GM23338 (cell line): ENCODE data around the gene IGSF5. TPM values are rescaled to one million over a fixed set of nuclear protein-coding genes. Genes with fewer than 3 reads are reported as not detected.

Source experiments
- ATAC-seq: fragments of 200-7000 bp; cut with Tn5 transposase; 3 replicates; pipeline ENCODE4 v1.9.1; 2020
- DNase-seq: peaks from one replicate; pipeline ENCODE4 v3.0.0-alpha.2; 2015; ENCODE audit warnings: low spot score
- H2AFZ ChIP-seq: fragments of 200-600 bp; sonication (generic); 2 replicates; pipeline ENCODE4 v1.8.0; 2016; ENCODE audit warnings: antibody characterized with exemption, mild to moderate bottlenecking, moderate library complexity
- H3F3A ChIP-seq: fragments of 200-600 bp; sonication (generic); replicated peaks from 2 replicates; pipeline ENCODE4 v1.8.0; 2017; ENCODE audit warnings: antibody characterized with exemption, mixed run types, low read depth
- H3K27ac ChIP-seq: fragments of 200-600 bp; sonication (generic); 2 replicates; pipeline ENCODE4 v1.6.1; 2016; ENCODE audit warnings: low read depth
- H3K27me3 ChIP-seq: fragments of 200-600 bp; sonication (generic); 2 replicates; pipeline ENCODE4 v1.8.0; 2016; ENCODE audit warnings: mild to moderate bottlenecking, mixed run types, moderate library complexity; ENCODE audit not compliant: insufficient read depth
- H3K36me3 ChIP-seq: fragments of 200-600 bp; sonication (generic); 2 replicates; pipeline ENCODE4 v1.8.0; 2016; ENCODE audit warnings: mild to moderate bottlenecking; ENCODE audit not compliant: insufficient read depth
- H3K4me1 ChIP-seq: fragments of 200-600 bp; sonication (generic); 2 replicates; pipeline ENCODE4 v1.8.0; 2016; ENCODE audit warnings: mild to moderate bottlenecking, moderate library complexity; ENCODE audit not compliant: insufficient read depth
- H3K4me2 ChIP-seq: fragments of 200-600 bp; sonication (generic); 2 replicates; pipeline ENCODE4 v1.7.1; 2017; ENCODE audit warnings: mixed run types
- H3K4me3 ChIP-seq: fragments of 200-600 bp; sonication (generic); 2 replicates; pipeline ENCODE4 v1.6.1; 2016; ENCODE audit warnings: mixed run types
- H3K79me2 ChIP-seq: fragments of 200-600 bp; sonication (generic); replicated peaks from 2 replicates; pipeline ENCODE4 v1.8.0; 2017; ENCODE audit warnings: mild to moderate bottlenecking; ENCODE audit not compliant: insufficient read depth
- H3K9me2 ChIP-seq: fragments of 200-600 bp; sonication (generic); 2 replicates; pipeline ENCODE4 v1.8.0; 2017; ENCODE audit not compliant: insufficient read depth
- H4K20me1 ChIP-seq: fragments of 200-600 bp; sonication (generic); replicated peaks from 2 replicates; pipeline ENCODE4 v1.8.0; 2017; ENCODE audit warnings: mild to moderate bottlenecking; ENCODE audit not compliant: insufficient read depth
- H3K27ac Mint-ChIP-seq: 2 replicates; pipeline ENCODE4 v1.8.0; 2020; ENCODE audit warnings: inconsistent platforms, mild to moderate bottlenecking, moderate library complexity, mixed read lengths
- H3K27me3 Mint-ChIP-seq: 3 replicates; pipeline ENCODE4 v1.8.0; 2022; ENCODE audit warnings: low read depth, mild to moderate bottlenecking, moderate library complexity, mixed read lengths, inconsistent platforms; ENCODE audit not compliant: insufficient read depth, poor library complexity
- H3K36me3 Mint-ChIP-seq: 3 replicates; pipeline ENCODE4 v1.8.0; 2021; ENCODE audit warnings: low read depth, mild to moderate bottlenecking, inconsistent platforms, moderate library complexity, mixed read lengths
- H3K4me1 Mint-ChIP-seq: 3 replicates; pipeline ENCODE4 v1.8.0; 2020; ENCODE audit warnings: mild to moderate bottlenecking, inconsistent platforms, mixed read lengths
- H3K4me3 Mint-ChIP-seq: 3 replicates; pipeline ENCODE4 v1.8.0; 2021; ENCODE audit warnings: moderate library complexity, mild to moderate bottlenecking, inconsistent platforms, mixed read lengths
- H3K9me3 Mint-ChIP-seq: 3 replicates; pipeline ENCODE4 v1.8.0; 2020; ENCODE audit warnings: moderate library complexity, mild to moderate bottlenecking, inconsistent platforms, mixed read lengths
- JUNB ChIP-seq: IDR thresholded peaks from one replicate; pipeline ENCODE4 v1.6.1; 2016; ENCODE audit warnings: antibody characterized with exemption; ENCODE audit not compliant: unreplicated experiment
- polyA plus RNA-seq: library from polyadenylated mRNA; unstranded; fragments of >200 nt; fragmentation: Nextera tagmentation; extraction: Ambion mirVana; gene quantifications from 2 replicates; pipeline ENCODE4 v1.2.1, GENCODE V29; 2016
- total RNA-seq: library from RNA; depleted of rRNA; stranded (reverse); fragments of >200 nt; shearing (Covaris generic); gene quantifications from 2 replicates; pipeline ENCODE4 v1.2.3, GENCODE V29; 2014
- TF ChIP-seq, protein P1 (sequence below): IDR thresholded peaks from one replicate; pipeline ENCODE4 v1.6.1; 2018; ENCODE audit warnings: antibody characterized with exemption; ENCODE audit not compliant: unreplicated experiment
- TF ChIP-seq, protein P2 (sequence below): IDR thresholded peaks from 2 replicates; pipeline ENCODE4 v1.6.1; 2016; ENCODE audit warnings: antibody characterized with exemption

IGSF5 gene
- total and polyA plus RNA-seq, 2 experiments from 2014 or later, result 4.4 to 10.1 TPM

DNA sequence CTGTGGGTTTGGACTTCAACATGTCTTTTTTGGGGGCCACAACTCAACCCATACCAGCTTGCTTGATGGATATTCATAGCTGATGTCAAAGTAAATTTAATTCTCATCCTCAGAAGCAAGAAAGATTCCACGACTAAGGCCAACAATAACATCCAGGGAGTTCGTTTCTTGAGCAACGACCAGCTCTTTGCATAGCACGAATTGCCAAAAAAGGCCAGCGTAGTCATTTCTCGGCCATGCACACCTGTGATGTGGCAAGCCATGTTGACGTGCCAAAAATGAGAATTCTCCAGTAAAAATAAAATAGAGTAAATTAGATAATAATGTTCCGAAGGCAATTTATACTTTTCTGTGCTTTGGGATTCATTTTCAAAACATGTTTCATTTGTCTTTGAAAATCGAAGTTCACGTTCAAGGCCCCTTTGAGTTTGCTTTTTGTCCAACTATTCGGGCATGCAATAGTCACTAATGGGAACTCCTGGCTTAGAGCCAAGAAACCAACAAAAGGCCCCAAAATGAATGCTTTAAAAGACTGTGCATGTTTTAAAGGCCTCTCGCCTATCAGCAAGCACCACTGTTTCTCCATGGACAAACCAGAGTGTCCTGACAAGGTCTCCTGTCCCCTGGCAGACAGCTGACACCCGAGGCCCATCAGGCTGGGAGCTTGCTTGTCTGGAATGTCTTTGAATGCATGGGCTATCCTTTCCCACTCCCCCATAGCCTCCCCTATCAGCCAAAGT, 14.4 kb upstream of the IGSF5 start:
- DNase-seq (no peak), ATAC-seq (no peak)
- Histone ChIP-seq H3K4me1 (no peaks in the 10 kb centered on the region; the same call in 1 of the 2 replicates), H3K4me2 (no peak overlapping the region), H3F3A (no peaks in the 10 kb centered on the region), H3K36me3 (no peaks in the 10 kb centered on the region), H4K20me1 (no peaks in the 10 kb centered on the region), H3K27ac (no peak overlapping the region), H3K4me3 (no peak overlapping the region), H2AFZ (no peak overlapping the region), H3K27me3 (no peaks in the 10 kb centered on the region), H3K9me2 (no peaks in the 10 kb centered on the region), H3K79me2 (0 out of 2 replicates have a peak, but pooled peaks cover 3% of the 10 kb centered on the region)
- peaks cover 32% of the 10 kb centered on the region for H3K36me3 Mint-ChIP-seq
- peaks cover 5% of the 10 kb centered on the region for H3K4me1 Mint-ChIP-seq
- no peaks in the 10 kb centered on the region for H3K27me3 Mint-ChIP-seq
- H3K4me3 Mint-ChIP-seq, result no peak overlapping the region
- TF ChIP-seq, protein P1, sequence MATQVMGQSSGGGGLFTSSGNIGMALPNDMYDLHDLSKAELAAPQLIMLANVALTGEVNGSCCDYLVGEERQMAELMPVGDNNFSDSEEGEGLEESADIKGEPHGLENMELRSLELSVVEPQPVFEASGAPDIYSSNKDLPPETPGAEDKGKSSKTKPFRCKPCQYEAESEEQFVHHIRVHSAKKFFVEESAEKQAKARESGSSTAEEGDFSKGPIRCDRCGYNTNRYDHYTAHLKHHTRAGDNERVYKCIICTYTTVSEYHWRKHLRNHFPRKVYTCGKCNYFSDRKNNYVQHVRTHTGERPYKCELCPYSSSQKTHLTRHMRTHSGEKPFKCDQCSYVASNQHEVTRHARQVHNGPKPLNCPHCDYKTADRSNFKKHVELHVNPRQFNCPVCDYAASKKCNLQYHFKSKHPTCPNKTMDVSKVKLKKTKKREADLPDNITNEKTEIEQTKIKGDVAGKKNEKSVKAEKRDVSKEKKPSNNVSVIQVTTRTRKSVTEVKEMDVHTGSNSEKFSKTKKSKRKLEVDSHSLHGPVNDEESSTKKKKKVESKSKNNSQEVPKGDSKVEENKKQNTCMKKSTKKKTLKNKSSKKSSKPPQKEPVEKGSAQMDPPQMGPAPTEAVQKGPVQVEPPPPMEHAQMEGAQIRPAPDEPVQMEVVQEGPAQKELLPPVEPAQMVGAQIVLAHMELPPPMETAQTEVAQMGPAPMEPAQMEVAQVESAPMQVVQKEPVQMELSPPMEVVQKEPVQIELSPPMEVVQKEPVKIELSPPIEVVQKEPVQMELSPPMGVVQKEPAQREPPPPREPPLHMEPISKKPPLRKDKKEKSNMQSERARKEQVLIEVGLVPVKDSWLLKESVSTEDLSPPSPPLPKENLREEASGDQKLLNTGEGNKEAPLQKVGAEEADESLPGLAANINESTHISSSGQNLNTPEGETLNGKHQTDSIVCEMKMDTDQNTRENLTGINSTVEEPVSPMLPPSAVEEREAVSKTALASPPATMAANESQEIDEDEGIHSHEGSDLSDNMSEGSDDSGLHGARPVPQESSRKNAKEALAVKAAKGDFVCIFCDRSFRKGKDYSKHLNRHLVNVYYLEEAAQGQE, result no peak
- TF ChIP-seq JUNB, result no peak
- no peak overlapping the region for H3K27ac Mint-ChIP-seq
- no peaks in the 10 kb centered on the region; the same call in 2 of the 3 replicates for H3K9me3 Mint-ChIP-seq

DNA sequence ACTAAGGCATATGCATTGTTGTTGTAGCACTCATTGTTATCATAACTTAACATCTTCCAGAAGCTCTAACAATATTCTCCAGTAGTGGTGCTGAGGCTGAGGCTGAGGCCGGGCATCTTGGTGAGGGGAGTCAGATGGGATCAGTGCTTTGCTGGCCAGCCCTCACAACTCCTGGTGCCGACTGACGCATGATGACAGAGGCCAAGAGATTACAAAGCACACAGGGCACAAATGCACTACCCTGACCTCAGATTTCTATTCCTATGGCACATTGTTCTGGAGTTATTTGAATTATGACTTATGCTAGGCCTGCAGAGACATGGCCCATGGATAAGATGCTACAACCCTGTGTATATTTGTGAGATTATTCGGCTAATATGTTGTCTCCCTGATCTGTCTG, 8.3 kb upstream of the IGSF5 start:
- Histone ChIP-seq H3K9me2 (no peaks in the 10 kb centered on the region), H3K4me2 (no peak overlapping the region), H3K27ac (no peak overlapping the region), H3K36me3 (no peaks in the 10 kb centered on the region), H3K79me2 (no peaks in the 10 kb centered on the region), H2AFZ (no peak overlapping the region), H3K4me3 (no peak overlapping the region), H3K27me3 (no peaks in the 10 kb centered on the region), H3F3A (no peaks in the 10 kb centered on the region), H3K4me1 (no peaks in the 10 kb centered on the region), H4K20me1 (no peaks in the 10 kb centered on the region)
- ATAC-seq (no peak), DNase-seq (no peak)
- H3K4me3 Mint-ChIP-seq, result no peak overlapping the region
- H3K4me1 Mint-ChIP-seq, result no peaks in the 10 kb centered on the region; the same call in 2 of the 3 replicates
- peaks cover 5% of the 10 kb centered on the region for H3K9me3 Mint-ChIP-seq
- H3K36me3 Mint-ChIP-seq, result peaks cover 10% of the 10 kb centered on the region
- no peak overlapping the region for H3K27ac Mint-ChIP-seq
- TF ChIP-seq, protein P2, sequence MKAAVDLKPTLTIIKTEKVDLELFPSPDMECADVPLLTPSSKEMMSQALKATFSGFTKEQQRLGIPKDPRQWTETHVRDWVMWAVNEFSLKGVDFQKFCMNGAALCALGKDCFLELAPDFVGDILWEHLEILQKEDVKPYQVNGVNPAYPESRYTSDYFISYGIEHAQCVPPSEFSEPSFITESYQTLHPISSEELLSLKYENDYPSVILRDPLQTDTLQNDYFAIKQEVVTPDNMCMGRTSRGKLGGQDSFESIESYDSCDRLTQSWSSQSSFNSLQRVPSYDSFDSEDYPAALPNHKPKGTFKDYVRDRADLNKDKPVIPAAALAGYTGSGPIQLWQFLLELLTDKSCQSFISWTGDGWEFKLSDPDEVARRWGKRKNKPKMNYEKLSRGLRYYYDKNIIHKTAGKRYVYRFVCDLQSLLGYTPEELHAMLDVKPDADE, result no peak
- H3K27me3 Mint-ChIP-seq, result peaks cover 4% of the 10 kb centered on the region
